MM.1S (cell line): ENCODE data around the gene MSRB3.

ENCODE experiments used
- EZH2 ChIP-seq: fragments of 300-600 bp; sonication (generic); optimal IDR thresholded peaks from 2 replicates; pipeline ENCODE3; 2017; ENCODE audit warnings: low read depth, mild to moderate bottlenecking, antibody characterized with exemption, low read length, mixed read lengths
- EZH2phosphoT487 ChIP-seq: fragments of 300-600 bp; sonication (generic); IDR thresholded peaks from 2 replicates; pipeline ENCODE4 v1.6.1; 2018; ENCODE audit warnings: antibody characterized with exemption, low read length
- TF ChIP-seq, protein P1 (sequence below): fragments of 300-600 bp; sonication (generic); IDR thresholded peaks from 2 replicates; pipeline ENCODE4 v1.5.1; 2016; ENCODE audit warnings: antibody characterized with exemption, low read length, mixed read lengths

GRCh38 chr12:65323070-65323469 is 44.6 kb downstream of the MSRB3 start:
- TF ChIP-seq, protein P1, sequence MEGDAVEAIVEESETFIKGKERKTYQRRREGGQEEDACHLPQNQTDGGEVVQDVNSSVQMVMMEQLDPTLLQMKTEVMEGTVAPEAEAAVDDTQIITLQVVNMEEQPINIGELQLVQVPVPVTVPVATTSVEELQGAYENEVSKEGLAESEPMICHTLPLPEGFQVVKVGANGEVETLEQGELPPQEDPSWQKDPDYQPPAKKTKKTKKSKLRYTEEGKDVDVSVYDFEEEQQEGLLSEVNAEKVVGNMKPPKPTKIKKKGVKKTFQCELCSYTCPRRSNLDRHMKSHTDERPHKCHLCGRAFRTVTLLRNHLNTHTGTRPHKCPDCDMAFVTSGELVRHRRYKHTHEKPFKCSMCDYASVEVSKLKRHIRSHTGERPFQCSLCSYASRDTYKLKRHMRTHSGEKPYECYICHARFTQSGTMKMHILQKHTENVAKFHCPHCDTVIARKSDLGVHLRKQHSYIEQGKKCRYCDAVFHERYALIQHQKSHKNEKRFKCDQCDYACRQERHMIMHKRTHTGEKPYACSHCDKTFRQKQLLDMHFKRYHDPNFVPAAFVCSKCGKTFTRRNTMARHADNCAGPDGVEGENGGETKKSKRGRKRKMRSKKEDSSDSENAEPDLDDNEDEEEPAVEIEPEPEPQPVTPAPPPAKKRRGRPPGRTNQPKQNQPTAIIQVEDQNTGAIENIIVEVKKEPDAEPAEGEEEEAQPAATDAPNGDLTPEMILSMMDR = no peak
- TF ChIP-seq EZH2 (no peak), EZH2phosphoT487 (no peak)
